Cardiac fibroblast (primary cell): Measurements from ENCODE around the gene KCNK6.

Source experiments
- DNase-seq, 2 donors: peaks; one replicate each; pipeline versions ENCODE4 v3.0.0 to v3.0.0-alpha.2; 2010; ENCODE audit warnings: low read depth in 2 of 2
- H3K4me3 ChIP-seq, 2 donors: replicated peaks in 1 of 2; 1 replicate in 1 of 2; 2 replicates in 1 of 2; pipeline ENCODE4 v1.5.1; 2011; ENCODE audit warnings: low read depth in 2 of 2, low read length in 2 of 2, mild to moderate bottlenecking in 2 of 2, moderate library complexity in 1 of 2
- TF ChIP-seq, protein P1 (sequence below): IDR thresholded peaks from one replicate; pipeline ENCODE4 v1.5.1; 2011; ENCODE audit warnings: low read depth, mild to moderate bottlenecking, low read length, inconsistent platforms

KCNK6 gene

DNA sequence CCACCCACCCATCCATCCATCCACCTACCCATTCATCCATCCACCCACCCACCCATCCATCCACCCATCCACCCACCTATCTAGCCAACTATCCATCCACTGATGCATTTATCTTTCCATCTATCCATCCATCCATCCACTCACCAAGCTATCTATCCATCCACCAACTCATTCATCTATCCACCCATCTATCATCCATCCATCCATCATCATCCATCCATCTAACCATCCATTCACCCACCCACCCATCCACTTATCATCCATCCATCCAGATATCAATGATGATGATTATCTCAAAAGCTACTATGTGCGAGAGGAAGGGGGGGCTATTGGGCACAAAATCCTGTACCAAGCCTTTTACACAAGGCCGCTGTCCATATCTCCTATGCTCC is 9.4 kb upstream of the KCNK6 start:
- TF ChIP-seq, protein P1, sequence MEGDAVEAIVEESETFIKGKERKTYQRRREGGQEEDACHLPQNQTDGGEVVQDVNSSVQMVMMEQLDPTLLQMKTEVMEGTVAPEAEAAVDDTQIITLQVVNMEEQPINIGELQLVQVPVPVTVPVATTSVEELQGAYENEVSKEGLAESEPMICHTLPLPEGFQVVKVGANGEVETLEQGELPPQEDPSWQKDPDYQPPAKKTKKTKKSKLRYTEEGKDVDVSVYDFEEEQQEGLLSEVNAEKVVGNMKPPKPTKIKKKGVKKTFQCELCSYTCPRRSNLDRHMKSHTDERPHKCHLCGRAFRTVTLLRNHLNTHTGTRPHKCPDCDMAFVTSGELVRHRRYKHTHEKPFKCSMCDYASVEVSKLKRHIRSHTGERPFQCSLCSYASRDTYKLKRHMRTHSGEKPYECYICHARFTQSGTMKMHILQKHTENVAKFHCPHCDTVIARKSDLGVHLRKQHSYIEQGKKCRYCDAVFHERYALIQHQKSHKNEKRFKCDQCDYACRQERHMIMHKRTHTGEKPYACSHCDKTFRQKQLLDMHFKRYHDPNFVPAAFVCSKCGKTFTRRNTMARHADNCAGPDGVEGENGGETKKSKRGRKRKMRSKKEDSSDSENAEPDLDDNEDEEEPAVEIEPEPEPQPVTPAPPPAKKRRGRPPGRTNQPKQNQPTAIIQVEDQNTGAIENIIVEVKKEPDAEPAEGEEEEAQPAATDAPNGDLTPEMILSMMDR: no peak
- no peak for DNase-seq
- H3K4me3 ChIP-seq: no peak overlapping the region

DNA sequence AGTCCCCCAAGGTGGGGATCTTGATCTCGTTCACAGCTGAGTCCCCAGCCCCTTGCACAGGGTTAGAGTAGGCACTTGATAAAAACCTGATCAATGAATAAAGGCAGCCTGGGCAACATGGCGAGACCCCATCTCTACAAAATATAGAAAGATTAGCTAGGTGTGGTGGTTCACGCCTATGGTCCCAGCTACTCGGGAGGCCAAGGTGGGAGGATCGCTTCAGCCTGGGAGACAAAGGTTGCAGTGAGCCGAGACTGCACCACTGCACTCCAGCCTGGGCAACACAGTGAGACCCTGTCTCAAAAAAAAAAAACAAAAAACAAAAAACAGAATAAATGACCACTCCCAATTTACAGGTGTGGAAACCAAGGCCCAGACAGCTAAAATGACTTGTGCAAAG is 8.7 kb upstream of the KCNK6 start:
- no peak overlapping the region for H3K4me3 ChIP-seq
- no peak for DNase-seq
- TF ChIP-seq, protein P1: no peak

DNA sequence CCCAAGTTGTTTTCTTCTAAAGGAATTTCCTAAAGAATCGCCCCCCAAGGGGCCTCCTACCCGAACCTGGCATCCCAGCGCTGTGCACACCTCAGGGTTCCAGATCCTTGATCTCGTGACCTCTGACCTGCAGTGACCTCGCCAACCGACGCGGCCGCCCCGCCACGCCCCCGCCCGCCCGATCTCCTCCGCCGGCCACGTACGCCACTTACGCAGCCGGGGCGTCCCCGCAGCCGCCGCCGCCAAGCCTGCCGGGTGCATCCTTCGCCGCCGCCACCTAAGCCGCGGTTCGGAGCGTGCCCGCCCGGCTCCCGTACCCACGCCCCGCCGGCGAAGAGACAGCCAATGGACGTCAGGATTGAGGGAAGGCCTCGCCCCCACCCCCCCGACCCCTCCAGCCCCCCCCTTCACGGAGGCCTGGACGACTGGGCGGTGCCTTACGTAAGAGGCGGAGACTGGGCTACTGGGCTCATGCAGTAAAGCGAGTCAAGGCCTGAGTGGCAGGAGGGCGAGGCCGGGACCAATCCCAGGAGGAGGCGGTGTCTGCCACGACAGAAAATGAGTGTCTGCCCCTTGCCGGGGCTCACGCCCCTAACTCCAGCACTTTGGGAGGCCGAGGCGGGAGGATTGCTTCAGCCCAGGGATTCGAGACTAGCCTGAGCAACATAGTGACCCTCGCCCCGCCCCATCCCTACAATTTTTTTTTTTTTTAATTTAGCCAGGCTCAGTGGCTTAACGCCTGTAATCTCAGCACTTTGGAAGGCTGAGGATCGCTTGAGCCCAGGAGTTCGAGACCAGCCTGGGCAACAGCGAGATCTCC is 3.8 kb upstream of the KCNK6 start, which contains the start of gene YIF1B:
Gene YIF1B (minus strand): TSS at position 291 of the 820 bp plus-strand sequence. CDS start 30 bp downstream, at position 261.
- TF ChIP-seq, protein P1: no peak
- peak within 1 kb of the TSS; percentile 75 to 84 for H3K4me3 ChIP-seq

DNA sequence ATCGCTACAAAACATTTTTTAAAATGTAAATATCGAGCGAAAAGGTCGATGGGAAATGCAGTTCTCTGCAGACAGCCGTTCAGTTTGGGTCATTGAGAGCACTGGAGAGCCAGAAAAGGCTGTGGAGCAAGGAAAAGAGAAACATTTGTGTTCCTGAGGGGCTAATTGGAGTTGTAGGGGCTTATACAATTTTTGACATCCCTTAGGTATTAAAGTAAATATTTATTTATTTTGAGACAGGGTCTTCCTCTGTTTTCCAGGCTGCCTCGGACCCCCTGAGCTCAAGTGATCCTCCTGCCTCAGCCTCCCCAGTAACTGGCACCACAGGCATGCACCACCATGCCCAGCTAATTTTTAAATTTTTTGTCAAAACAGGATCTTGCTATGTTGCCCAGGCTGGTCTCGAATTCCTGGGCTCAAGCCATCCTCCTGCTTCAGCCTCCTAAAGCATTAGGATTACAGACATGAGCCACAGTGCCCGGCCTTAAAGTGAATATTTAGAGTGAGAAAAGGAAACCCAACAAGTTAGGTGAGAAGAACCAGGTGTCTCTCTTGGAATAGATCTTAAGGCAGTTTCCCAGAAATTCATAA is 3.1 kb upstream of the KCNK6 start:
- no peak for DNase-seq
- peak overlapping the region; percentile 13 to 37 for H3K4me3 ChIP-seq
- TF ChIP-seq, protein P1: no peak

More for the DNA sequence above, 3.8 kb upstream of the KCNK6 start, which contains the start of gene YIF1B:
- peak; percentile 98 for DNase-seq

DNA sequence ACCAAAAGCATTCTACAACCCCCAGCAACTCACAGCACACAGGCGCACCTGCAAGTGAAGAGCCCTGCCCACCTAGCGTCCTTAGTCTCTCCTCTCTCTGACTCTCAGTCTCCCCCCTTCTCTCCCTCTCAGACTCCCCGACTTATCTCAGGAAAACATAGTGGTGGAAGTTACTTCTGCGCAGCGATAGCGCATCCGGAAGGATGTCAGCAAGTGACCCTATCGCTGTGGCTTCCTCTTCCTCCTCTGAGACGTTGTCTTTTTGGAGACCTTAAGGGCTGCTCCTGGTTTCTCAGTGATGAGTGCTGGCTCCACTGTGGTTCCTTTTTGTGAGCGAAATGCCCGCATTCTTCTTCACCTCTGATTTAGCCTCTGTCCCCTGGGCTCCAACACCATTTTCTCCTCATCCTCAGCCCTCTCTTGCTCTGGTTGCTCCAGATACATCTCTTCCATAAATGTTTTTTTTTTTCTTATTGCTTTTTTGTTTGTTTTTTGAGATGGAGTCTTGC is 2.5 kb upstream of the KCNK6 start:
- H3K4me3 ChIP-seq: no peak overlapping the region
- TF ChIP-seq, protein P1: no peak
- DNase-seq: no peak

DNA sequence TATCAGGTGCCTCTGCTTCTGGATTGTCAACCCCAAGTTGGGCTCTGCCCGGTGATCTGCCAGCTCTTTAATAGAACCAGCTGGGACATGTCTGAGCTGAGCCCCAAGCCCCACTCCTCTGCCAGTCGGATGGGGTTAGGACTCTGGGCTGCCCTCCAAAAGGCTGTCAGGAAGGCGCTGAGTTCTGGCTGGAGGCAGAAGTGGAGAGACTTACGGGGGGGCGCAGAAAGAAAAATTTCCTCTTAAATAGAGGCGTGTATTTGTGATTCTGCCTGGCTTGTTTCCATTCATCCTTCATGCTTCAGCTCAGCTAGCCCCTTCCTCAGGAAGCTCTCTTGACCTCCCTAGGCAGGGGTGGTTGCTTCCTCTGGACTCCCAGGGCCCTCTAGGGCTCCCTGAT is 985 bp upstream of the KCNK6 start:
- TF ChIP-seq, protein P1: no peak
- H3K4me3 ChIP-seq: no peak overlapping the region
- DNase-seq: peak in 1 of 2 donors; percentile 75
